WERI-Rb-1 (cell line): ENCODE data around the gene PROX2.

Experiments
- DNase-seq: peaks from one replicate; pipeline ENCODE4 v3.0.0-alpha.2; 2020
- H3K27ac ChIP-seq: fragments of 250-450 bp; sonication (Bioruptor Pico); 2 replicates; pipeline ENCODE4 v1.5.1; 2020; ENCODE audit warnings: mild to moderate bottlenecking, moderate library complexity
- H3K27me3 ChIP-seq: fragments of 250-450 bp; sonication (Bioruptor Pico); 2 replicates; pipeline ENCODE4 v1.5.1; 2021; ENCODE audit warnings: mild to moderate bottlenecking, low read depth, moderate library complexity; ENCODE audit not compliant: insufficient read depth, severe bottlenecking
- H3K36me3 ChIP-seq: fragments of 250-450 bp; sonication (Bioruptor Pico); 2 replicates; pipeline ENCODE4 v1.5.1; 2020; ENCODE audit warnings: mild to moderate bottlenecking, moderate library complexity
- H3K4me3 ChIP-seq: 2 replicates; pipeline ENCODE4 v1.5.1; 2011; ENCODE audit warnings: low read depth, mild to moderate bottlenecking, control low read depth, low read length
- H3K9me3 ChIP-seq: fragments of 250-450 bp; sonication (Bioruptor Pico); 2 replicates; pipeline ENCODE4 v1.5.1; 2021; ENCODE audit warnings: mild to moderate bottlenecking, moderate library complexity; ENCODE audit not compliant: severe bottlenecking
- TF ChIP-seq, protein P1 (sequence below): IDR thresholded peaks from 2 replicates; pipeline ENCODE4 v1.5.1; 2011; ENCODE audit warnings: low read depth, mild to moderate bottlenecking, control low read depth, inconsistent platforms, low read length

Gene PROX2

GRCh38 chr14:74855021-74855420, 20.9 kb downstream of the PROX2 start:
- H3K36me3 ChIP-seq, result no peaks in the 10 kb centered on the region
- TF ChIP-seq, protein P1, sequence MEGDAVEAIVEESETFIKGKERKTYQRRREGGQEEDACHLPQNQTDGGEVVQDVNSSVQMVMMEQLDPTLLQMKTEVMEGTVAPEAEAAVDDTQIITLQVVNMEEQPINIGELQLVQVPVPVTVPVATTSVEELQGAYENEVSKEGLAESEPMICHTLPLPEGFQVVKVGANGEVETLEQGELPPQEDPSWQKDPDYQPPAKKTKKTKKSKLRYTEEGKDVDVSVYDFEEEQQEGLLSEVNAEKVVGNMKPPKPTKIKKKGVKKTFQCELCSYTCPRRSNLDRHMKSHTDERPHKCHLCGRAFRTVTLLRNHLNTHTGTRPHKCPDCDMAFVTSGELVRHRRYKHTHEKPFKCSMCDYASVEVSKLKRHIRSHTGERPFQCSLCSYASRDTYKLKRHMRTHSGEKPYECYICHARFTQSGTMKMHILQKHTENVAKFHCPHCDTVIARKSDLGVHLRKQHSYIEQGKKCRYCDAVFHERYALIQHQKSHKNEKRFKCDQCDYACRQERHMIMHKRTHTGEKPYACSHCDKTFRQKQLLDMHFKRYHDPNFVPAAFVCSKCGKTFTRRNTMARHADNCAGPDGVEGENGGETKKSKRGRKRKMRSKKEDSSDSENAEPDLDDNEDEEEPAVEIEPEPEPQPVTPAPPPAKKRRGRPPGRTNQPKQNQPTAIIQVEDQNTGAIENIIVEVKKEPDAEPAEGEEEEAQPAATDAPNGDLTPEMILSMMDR, result no peak
- H3K9me3 ChIP-seq, result no peaks in the 10 kb centered on the region
- no peak overlapping the region for H3K27ac ChIP-seq
- DNase-seq, result no peak
- no peaks in the 10 kb centered on the region for H3K27me3 ChIP-seq
- H3K4me3 ChIP-seq, result no peak overlapping the region

GRCh38 chr14:74853581-74853980, 22.4 kb downstream of the PROX2 start:
- DNase-seq, result no peak
- TF ChIP-seq, protein P1, result no peak
- no peak overlapping the region for H3K4me3 ChIP-seq
- no peak overlapping the region for H3K27ac ChIP-seq
- H3K27me3 ChIP-seq, result no peaks in the 10 kb centered on the region
- H3K9me3 ChIP-seq, result no peaks in the 10 kb centered on the region
- H3K36me3 ChIP-seq, result no peaks in the 10 kb centered on the region

- no peaks in the 10 kb centered on the region for H3K27me3 ChIP-seq
- no peak for DNase-seq
- H3K4me3 ChIP-seq, result no peak overlapping the region
- H3K27ac ChIP-seq, result no peak overlapping the region
- no peaks in the 10 kb centered on the region for H3K9me3 ChIP-seq
- TF ChIP-seq, protein P1, result no peak
- H3K36me3 ChIP-seq, result no peaks in the 10 kb centered on the region
These were observed 22.9 kb downstream of the PROX2 start for GRCh38 chr14:74852922-74853530.

DNA sequence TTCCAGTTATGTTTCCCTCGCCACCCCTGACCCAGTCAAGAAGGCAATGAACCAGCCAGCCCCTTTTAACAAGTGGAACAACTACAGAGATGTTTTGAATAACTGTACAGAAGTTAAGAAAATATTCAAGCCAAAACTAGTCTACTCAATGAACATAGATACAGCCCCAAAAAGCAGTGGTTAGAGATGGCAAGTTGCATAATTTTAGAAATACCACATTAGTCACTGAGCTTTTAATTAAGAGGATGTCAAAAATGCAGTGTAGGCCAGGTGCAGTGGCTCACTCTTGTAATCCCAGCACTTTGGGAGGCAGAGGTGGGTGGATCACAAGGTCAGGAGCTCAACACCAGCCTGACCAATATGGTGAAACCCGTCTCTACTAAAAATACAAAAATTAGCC, 27.2 kb downstream of the PROX2 start:
- no peak overlapping the region for H3K27ac ChIP-seq
- no peak for DNase-seq
- no peaks in the 10 kb centered on the region for H3K36me3 ChIP-seq
- H3K9me3 ChIP-seq, result no peaks in the 10 kb centered on the region
- H3K27me3 ChIP-seq, result no peaks in the 10 kb centered on the region
- TF ChIP-seq, protein P1, result no peak
- no peak overlapping the region for H3K4me3 ChIP-seq

DNA sequence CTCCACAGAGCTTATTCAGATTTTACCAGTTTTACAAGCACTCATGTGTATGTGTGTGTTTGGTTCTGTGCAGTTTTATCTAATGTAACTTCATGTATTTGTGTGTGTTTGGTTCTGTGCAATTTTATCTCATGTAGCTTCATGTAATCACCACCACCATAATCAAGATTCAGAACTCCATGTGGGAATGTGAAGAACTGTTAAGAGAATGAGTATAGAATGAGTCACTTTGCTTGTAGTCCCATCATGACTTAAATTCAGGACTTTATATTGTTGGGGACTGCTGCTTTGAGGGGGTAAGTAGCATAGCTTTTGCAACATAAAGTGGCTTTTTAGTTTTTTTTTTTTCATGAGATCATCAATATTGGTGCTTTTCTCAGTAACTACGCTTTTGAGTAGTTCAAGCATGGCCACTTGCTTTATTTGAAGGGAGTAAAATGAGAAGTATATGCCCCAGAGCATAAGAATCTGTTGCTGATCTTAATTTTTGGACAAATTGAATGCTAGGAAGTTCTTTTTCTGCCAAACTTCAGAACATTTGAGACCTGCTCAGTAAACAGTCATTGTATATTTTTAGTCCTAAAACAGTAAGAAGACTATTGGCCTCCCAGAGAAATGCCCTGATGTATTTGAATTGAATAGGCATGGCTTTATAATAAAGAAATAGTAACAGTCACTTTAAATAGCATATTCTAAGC, 28.8 kb downstream of the PROX2 start:
- no peaks in the 10 kb centered on the region for H3K36me3 ChIP-seq
- H3K27me3 ChIP-seq, result no peaks in the 10 kb centered on the region
- no peak overlapping the region for H3K27ac ChIP-seq
- no peak for DNase-seq
- no peaks in the 10 kb centered on the region for H3K9me3 ChIP-seq
- H3K4me3 ChIP-seq, result no peak overlapping the region
- TF ChIP-seq, protein P1, result no peak
